Measurements from ENCODE around the gene SERINC2.
"Not testable (repeated sequence)": the region's sequence is repeated elsewhere in the genome, so short reads cannot be mapped to it uniquely, and the experiment has no call there.

SERINC2 gene

DNA sequence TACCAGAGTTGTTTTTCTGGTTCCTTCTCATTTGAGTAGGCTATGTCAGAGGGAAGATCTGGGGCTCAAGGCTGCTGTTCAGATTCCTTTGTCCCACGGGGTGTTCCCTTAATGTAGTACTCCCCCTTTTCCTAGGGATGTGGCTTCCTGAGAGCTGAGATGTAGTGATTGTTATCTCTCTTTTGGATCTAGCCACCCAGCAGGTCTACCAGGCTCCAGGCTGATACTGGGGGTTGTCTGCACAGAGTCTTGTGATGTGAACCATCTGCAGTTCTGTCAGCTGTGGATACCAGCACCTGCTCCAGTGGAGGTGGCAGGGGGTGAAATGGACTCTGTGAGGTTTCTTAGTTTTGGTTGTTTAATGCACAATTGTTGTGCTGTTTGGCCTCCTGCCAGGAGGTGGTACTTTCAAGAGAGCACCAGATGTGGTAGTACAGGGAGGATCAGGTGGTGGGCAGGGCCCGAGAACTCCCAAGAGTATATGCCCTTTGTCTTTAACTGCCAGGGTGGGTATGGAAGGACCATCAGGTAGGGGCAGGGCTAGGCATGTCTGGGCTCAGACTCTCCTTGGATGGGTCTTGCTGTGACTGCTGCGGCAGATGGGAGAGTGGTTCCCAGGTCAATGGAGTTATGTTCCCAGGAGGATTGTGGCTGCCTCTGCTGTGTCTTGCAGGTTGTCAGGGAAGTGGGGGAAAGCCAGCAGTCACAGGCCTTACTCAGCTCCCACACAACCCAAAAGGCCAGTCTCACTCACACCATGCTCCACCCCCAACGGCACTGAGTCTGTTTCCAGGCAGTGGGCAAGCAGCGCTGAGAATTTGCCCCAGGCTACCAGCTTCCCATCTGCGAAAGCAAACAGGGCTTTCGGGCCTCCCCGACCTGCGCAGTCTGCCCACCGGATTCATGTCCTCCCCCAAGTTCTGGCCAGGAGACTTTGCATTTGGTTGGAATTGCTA, 64.2 kb downstream of the SERINC2 start:
- H3K9me3 Mint-ChIP-seq: peaks cover 14% of the 10 kb centered on the region
- H3K4me3 Mint-ChIP-seq: no peak overlapping the region
- no peaks in the 10 kb centered on the region for H3K36me3 Mint-ChIP-seq (ENCODE audit: low read depth)
- no peak overlapping the region for H3K27ac Mint-ChIP-seq
- no peaks in the 10 kb centered on the region for H3K4me1 Mint-ChIP-seq
- no peaks in the 10 kb centered on the region for H3K27me3 Mint-ChIP-seq (ENCODE audit: low read depth)
- TF ChIP-seq, protein P1, sequence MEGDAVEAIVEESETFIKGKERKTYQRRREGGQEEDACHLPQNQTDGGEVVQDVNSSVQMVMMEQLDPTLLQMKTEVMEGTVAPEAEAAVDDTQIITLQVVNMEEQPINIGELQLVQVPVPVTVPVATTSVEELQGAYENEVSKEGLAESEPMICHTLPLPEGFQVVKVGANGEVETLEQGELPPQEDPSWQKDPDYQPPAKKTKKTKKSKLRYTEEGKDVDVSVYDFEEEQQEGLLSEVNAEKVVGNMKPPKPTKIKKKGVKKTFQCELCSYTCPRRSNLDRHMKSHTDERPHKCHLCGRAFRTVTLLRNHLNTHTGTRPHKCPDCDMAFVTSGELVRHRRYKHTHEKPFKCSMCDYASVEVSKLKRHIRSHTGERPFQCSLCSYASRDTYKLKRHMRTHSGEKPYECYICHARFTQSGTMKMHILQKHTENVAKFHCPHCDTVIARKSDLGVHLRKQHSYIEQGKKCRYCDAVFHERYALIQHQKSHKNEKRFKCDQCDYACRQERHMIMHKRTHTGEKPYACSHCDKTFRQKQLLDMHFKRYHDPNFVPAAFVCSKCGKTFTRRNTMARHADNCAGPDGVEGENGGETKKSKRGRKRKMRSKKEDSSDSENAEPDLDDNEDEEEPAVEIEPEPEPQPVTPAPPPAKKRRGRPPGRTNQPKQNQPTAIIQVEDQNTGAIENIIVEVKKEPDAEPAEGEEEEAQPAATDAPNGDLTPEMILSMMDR (IDR thresholded peaks at IDR 0.05; ENCODE audit: unreplicated experiment in 3 of 3): no peak

DNA sequence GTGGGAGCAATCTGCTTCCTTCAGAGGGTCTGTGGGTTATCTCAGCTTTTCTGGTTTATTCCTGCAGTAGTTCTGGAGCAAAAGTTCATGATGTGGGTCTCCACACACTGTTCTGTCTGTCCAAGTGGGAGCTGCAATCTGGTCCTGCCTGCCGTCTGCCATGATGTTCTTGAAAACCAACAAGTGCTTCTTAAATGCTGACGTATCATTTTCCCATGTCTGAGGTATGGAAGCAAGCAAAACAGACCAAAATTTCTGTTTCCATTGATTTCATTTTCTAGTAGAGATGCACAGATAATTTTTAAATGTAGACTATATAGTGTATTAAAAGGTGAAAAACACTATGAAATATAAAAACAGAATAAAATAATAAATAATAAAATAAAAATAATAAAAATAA, 65.2 kb downstream of the SERINC2 start:
- Mint-ChIP-seq H3K27ac (no peak overlapping the region), H3K4me3 (no peak overlapping the region), H3K9me3 (peaks cover 14% of the 10 kb centered on the region), H3K27me3 (ENCODE audit: low read depth) (peaks cover 2% of the 10 kb centered on the region), H3K36me3 (ENCODE audit: low read depth) (no peaks in the 10 kb centered on the region), H3K4me1 (peaks cover under 1% of the 10 kb centered on the region)
- TF ChIP-seq, protein P1 (IDR thresholded peaks at IDR 0.05; ENCODE audit: unreplicated experiment in 3 of 3): no peak

DNA sequence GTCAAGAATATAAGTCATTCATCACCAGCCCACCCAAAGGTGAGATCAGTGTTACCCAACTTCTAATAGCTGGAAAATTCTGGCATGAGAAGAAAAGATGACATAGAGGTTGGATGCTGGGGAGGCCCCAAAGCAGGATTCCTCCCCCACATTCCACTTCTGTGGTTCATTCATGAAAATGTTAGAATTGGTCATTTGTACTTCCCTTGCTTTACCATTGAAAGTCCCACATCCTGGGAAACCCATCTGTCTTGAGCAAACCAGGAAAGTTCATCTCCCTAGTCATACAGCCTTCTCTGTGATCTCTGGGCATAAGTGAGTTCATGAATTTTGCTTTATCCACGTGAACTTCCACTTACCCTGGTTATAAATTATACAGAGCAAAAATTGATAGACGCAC, 66.8 kb downstream of the SERINC2 start:
- Mint-ChIP-seq H3K27ac (no peak overlapping the region), H3K36me3 (ENCODE audit: low read depth) (no peaks in the 10 kb centered on the region), H3K9me3 (peaks cover 14% of the 10 kb centered on the region), H3K4me1 (peaks cover 6% of the 10 kb centered on the region), H3K4me3 (no peak overlapping the region), H3K27me3 (ENCODE audit: low read depth) (peaks cover 6% of the 10 kb centered on the region)
- TF ChIP-seq, protein P1 (IDR thresholded peaks at IDR 0.05; ENCODE audit: unreplicated experiment in 3 of 3): no peak

DNA sequence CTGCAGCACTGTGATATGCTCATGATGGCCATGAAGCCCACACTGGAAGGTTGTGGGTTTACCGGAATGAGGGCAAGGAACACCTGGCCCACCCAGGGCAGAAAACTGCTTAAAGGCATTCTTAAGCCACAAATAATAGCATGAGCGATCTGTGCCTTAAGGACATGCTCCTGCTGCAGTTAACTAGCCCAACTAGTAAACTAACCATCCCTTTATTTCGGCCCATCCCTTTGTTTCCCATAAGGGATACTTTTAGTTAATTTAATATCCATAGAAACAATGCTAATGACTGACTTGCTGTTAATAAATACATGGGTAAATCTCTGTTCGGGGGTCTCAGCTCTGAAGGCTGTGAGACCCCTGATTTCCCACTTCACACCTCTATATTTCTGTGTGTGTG, 67.4 kb downstream of the SERINC2 start:
- peaks cover 11% of the 10 kb centered on the region for H3K9me3 Mint-ChIP-seq
- not testable (repeated sequence) for H3K4me3 Mint-ChIP-seq; H3K4me1 Mint-ChIP-seq; H3K27me3 Mint-ChIP-seq (ENCODE audit: low read depth); H3K27ac Mint-ChIP-seq; H3K36me3 Mint-ChIP-seq (ENCODE audit: low read depth)

DNA sequence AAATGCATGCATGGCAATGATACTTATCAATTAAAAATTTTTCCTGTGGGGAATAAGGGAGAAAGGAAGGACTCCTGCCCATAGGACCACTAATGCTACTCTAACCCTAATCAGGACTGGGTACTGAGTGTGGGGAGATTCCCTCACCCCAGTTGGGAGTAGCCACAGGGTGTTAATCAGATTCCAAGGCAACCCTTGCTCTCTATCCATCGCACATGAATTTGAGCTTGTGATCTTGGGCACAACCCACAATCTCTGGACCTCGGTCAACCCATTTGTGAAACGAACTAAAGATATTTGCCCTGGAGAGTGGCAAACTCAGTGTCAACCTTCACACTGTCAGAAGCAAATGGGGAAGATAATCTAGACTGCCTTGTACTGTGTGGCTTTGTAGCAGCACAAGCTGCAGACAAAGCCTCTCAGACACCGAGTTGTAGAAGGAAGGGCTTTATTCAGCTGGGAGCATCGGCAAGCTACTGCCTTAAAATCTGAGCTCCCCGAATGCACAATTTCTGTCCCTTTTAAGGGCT, 69.5 kb downstream of the SERINC2 start:
- Mint-ChIP-seq H3K4me1 (peaks cover 6% of the 10 kb centered on the region), H3K36me3 (ENCODE audit: low read depth) (no peaks in the 10 kb centered on the region), H3K27ac (no peak overlapping the region), H3K27me3 (ENCODE audit: low read depth) (peaks cover 14% of the 10 kb centered on the region), H3K4me3 (no peak overlapping the region), H3K9me3 (peaks cover 11% of the 10 kb centered on the region)
- TF ChIP-seq, protein P1 (IDR thresholded peaks at IDR 0.05; ENCODE audit: unreplicated experiment in 3 of 3): no peak

DNA sequence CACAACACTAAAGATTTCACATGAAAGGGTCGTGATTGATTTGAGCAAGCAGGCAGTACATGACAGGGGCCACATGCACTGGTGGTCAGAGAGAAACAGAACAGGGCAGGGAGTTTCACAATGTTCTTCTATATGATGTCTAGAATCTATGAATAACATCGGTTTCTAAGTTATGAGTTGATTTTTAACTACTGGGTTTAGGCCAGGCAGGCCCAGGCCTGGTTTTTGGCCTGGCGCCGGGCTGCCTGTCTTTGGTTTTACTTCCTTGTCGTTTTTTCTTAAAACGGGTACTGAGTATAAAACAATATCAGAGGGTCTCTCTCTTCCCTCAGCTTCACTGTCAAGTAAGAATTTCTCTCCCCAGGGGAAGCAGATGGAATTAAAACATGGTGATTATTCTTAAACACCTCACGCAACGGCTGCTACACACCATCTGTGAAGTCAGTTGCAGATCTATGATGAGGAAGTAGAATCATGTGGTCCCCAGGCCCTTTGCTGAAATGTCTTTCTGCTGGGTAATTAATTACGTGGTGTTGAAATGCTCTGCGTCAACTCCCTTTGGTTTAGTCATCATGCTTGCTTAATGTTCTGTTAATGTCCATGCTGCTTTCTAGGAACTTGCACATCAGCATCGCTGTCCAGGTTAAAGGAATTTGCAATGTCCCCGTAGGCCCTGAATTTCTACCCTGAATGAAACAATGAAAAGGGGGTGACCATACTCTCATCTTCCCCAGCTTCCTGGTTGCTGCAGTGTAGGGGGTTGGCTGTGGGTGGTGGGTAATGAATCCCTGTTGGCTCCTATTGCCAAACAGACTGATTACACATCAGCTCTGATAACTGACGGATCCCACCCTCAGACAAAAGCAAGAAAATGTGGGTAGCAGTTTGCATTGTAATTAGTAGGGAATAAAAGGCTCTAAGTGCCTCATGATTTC, 70.3 kb downstream of the SERINC2 start:
- TF ChIP-seq, protein P1 (IDR thresholded peaks at IDR 0.05; ENCODE audit: unreplicated experiment in 3 of 3): no peak
- peaks cover 20% of the 10 kb centered on the region for H3K27me3 Mint-ChIP-seq (ENCODE audit: low read depth)
- H3K27ac Mint-ChIP-seq: no peak overlapping the region
- H3K36me3 Mint-ChIP-seq (ENCODE audit: low read depth): no peaks in the 10 kb centered on the region
- peaks cover 11% of the 10 kb centered on the region for H3K9me3 Mint-ChIP-seq
- peaks cover 6% of the 10 kb centered on the region for H3K4me1 Mint-ChIP-seq
- no peak overlapping the region for H3K4me3 Mint-ChIP-seq

Measured in nephron (organoid).